NCI-H2107 treated with DMSO at 0.1 percent for 48 hours (cell line): Measurements from ENCODE around the gene PPP1R9A.

ENCODE experiments used
- DNase-seq: peaks from one replicate; lab custom pipeline; 2025; ENCODE audit not compliant: unreplicated experiment; lab: John Stamatoyannopoulos, UW

Gene PPP1R9A

DNA sequence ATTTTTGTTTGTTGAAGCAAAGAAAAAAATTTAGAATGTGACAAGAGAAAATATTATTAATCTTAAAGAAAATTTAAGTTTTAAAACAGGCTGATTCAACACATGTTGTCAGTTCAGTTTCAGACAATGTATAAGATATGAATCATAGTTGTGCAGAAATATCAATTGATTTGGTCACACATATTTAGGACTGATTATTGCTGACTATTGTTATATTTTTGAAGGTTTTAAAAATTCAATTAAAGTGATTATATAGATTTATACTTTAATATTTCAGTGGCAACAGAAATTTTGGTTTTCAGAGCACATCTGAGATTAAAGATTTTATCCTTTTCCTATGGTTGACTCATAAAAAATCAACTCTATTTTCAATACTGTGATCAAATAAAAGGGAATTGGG is 284.4 kb downstream of the PPP1R9A start:
- DNase-seq = no peak

DNA sequence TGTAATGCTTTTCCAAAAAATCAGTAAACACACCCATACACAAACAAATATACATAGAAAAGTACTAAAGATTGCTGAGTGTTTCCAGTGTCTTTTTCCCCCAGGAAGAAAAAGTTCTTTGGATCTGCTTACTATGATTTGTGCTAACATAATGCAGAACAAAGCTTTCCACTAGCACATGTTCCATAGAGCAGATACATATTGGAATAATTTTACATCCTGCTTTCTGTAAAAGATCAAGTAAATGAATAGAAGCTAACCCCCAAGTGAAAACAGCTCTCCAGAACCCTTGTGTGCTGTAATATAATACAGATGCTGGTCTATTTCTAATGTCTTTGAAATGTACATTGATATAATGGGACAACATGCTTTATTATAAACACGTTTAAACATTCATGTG is 291.5 kb downstream of the PPP1R9A start:
- no peak for DNase-seq

DNA sequence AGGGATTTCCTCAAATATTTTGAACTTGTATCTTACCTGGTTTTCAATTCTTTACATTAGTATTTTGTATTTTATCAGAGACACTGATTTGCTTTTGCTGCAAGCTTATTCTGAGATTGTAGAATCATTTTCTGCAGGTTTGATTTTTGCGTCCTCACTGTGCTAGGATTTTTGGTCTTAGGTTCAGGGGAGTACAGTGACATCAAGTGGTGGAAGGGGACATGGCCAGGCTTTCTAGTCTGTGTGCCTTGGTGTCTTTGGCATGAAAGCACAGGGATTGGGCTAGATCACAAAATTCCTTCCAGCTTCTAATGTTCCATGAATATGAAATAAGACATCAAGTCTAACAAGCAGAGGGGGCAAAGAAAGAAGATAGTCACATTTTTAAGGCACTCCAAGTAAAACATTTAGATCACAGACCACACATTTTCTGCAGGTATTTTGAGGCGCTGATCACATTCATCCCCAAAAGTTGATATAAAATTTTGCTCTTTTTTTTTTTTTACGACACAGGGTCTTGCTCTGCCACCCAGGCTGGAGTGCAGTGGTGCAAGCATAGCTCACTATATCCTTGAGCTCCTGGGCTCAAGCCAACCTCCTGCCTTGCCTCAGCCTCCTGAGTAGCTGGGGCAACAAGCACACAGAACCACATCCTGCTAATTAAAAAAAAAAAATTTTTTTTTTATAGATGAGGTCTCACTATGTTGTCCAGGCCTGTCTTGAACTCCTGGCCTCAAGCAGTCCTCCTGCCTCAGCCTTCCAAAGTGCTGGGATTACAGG is 292.6 kb downstream of the PPP1R9A start:
- peak; percentile 86 for DNase-seq

DNA sequence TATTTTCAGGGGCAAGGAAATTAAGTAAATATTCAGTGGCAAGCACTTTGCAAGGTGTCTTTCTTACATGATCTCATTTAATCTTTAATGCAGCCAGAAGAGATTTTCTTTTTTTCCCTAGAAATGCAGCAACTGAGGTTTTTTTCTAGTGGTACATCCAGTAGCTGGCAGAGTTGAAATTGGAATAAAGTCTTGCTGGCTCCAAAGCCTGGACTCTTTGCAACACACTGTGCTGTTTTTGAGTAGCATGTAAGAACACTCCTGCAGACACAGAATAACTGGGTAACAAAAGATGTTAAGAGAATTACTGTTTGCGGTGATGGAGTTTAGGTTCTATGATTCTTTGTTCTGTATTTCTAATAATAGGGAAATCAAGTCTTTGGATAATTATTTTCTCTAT is 293.3 kb downstream of the PPP1R9A start:
- DNase-seq = no peak

DNA sequence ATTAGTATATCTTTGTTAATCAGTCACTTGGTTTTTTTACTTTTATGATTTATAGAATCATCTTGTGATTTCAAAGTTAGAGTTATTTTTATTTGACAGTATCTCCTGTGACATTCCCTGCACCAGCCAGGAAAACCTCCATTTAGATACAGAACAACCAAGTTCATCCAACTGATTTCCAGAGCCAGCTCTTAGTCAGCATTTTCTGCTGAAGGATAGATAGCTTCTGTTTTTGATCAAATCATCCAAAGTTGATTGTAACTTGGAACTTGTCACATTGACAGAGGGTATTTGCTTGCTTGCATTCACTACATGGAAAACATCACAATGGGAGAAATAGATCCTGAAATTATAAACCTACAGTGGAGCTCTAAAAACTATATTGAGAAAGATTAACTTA is 294.3 kb downstream of the PPP1R9A start:
- no peak for DNase-seq

DNA sequence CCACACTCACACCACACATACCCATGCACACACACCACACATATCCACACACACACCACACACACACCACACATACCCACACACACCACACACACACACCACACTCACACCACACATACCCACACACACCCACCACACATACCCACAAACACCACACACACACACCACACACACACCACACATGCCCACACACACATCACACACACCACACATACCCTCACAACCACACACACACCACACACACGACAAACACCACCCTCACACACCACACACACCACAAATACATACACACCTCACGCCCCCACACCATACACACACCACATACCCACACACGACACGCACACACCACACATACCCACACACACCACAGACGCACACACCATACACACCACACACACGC is 297.2 kb downstream of the PPP1R9A start:
- no peak for DNase-seq

DNA sequence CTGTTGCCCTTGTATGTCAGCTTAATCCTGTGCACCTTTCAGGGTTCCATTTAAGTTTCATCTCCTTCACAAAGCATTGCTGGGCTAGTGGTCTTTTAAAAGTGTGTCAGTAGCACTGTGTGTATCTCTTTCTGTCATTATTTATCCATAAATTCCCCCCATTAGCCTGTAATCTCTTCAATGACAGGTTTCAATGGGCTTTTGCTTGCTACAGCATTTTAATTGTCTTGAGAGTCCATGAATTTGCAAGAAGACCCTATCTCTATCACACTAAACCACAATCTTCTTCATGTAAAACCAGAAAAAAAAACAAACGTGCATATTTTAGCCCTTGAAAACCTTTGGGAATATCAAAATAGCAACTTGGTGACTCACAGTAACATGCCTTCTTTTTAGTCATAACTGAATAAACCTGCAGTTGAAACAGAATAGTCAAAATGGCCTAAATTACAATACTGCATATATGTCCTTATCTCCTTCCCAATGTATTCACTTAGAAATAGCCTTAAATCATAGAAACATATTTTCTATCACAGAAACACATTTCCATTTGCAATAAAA is 298.4 kb downstream of the PPP1R9A start:
- DNase-seq = no peak

DNA sequence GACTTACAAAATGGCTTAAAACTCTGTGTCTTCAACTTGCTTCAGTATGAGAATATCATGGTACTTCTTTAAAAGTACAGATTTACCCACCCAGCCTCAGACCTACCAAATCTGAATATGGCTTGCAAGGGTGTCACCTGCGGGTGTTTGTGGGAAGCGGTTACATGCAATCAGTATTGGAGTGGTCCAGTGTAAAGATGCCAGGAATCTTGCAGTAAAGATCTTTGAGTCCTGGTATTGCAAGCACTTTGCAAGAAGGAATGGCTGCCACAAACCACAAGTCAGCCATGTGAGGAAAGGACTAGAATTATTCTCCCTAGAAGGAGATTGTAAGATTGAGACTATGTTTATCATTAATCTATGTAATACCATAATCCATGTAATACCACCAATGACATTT is 301.9 kb downstream of the PPP1R9A start:
- DNase-seq = no peak

DNA sequence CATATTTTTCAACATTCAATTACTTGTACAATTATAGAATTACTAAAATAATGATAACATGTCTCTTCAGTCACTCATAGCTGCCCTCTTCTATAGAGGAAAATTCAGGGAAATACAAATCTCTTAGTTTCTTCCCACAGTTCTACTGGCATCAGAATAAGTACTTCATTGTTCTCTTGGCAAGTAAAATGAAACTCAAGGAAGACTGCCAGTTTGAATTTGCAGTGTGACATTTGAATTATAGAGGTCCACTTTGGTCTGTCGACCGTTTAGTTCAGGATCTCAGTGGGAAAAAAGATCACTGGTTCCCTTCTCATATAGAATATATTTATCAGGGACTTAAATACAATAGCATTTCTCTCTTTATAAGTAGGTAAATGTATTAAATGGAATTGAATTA is 302.4 kb downstream of the PPP1R9A start:
- no peak for DNase-seq

DNA sequence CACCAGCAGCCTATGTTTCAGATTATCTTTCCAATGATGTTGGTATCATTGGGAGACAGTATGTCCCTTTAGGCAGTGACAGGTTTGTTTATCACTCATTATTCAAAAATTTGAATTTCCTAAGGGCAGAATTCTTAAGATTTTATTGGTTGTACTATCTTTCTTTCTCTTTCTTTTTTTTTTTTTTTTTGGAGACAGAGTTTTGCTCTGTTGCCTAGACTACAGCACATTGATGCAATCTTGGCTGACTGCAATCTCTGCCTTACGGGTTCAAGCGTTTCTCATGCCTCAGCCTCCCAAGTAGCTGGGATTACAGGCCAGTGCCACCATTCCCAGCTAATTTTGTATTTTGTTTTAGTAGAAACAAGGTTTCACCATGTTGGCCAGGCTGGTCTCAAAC is 305.8 kb downstream of the PPP1R9A start:
- DNase-seq = no peak

DNA sequence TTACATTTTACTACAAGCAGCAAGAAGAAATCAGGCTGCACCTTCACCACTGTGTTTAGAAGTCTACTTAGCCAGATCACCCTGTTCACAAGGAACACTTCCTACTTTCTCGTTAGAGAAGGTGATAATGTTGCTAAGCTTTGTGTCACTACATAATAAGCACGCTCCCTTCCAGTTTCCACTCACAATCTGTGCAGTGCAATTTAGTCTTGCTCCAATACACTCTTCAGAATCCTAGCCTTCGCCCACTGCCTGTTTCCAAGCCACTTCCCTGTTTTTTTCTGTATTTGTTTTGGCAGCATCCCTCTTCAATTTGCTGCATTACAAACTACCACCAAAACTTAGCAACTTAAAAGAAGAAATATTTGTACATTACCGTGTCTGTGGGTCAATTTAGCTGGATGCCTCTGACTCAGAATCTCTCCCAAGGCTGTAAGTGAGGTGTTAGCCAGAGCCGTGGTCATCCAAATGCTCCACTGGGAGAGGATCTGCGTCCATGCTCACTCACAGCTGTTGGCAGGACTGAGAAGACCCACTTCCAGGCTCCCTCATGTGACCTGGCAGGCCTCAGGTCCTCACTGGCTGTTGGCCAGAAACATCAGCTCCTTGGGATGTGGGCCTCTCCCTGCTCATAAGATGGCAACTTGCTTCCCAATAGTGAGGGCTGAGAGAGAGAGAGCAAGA is 306.6 kb downstream of the PPP1R9A start:
- no peak for DNase-seq

DNA sequence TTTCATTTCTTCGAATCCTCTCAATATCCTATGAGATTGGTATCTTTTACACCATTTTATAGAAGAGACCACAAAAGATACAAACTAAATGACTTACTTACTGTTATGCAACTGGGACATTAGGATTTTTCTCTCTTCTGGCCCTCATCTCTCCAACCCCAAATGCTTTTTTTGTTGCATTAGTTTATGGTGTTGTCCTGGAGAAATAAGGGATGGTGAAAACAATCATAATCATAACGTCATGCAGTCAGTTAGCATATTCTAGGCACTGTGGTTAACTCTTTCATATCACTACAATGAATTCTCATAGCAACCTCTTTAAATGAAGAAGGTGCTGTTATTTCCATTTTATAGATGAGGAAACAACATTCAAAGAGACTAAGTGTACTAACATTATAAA is 312.3 kb downstream of the PPP1R9A start:
- no peak for DNase-seq

DNA sequence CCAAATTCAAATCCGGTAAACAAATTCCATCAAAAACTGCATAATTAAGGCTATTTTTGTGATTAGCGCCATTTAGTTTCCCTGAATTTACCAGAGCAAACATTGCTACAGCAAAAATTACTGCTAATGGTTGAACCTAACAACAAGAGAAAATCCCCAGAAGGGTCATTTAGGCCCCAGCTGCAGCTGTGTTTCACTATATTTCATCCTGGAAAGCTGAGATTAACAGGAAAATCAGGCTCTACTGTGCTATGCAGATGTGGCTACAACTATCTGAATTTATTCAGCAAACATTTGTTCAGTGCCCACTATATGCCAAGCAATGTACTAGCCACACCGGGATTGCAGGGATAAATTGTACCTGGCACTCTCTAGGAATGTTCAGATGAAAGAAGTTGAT is 312.9 kb downstream of the PPP1R9A start:
- DNase-seq = no peak

DNA sequence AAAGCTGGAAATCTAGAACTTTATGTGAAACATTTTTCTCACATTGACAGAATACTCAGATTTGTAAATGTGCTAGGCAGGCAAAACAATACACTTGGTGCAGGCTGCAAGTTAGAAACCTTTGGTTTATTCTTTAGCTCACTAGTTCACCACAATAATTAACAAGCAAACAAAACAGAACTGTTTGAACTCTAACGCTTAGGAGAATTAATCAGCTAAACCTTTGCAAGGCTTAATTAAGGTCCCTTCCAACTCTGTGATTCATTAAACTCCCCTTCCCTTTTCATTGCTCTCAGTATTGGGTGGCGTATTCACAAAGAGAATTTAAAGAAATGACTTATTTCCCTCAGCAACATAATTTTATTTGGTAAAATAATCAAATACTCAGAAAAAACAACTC is 317.9 kb downstream of the PPP1R9A start:
- DNase-seq = no peak

DNA sequence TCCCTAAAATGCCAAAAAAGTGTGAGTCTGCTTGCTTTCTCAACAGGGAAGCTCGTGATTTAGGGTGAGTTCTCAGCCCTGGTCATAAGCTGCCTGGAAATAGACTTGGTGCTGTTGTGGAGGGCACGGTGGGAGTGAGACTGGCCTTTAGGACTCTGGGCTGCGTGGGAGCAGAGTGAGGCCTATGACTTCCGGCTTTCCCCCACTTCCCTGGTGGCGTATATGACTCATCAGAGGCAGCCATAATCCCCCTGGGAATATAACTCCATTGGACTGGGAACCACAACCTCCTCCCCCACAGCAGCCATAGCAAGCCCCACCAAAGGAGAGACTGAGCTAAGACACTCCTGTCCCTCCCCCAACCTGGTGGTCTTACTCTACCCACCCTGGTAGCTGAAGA is 321.9 kb downstream of the PPP1R9A start:
- no peak for DNase-seq

DNA sequence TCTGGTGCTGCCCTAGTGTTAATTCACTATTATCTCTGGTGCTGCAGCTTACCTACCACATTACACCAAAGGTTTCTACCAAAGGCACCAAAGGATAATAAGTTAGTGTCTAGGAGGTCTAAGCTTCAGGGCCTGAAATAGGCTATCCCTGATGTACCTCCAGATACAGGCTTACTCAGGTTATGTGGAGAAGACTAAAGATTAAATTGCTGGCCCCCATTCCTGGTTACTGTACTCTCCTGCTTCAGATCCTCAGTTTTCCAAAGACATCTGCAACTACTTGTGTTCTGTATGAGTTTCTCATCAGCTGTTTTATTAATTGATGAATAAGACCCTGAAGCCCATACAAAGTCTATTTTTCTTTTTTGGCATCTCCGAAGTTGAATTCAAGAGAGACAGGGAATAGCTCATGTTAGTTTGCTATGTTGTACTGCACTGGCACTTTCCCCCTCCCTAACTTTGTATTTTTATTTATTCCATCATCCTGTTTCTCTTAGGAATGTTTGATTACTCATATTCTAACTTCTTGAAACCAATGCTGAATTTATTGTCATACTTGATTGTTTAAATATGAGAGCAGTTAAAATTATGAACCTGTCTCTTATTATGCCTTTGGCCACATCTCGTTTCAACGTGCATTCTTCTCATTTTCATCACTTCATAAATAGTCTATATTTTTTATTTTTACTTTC is 331.0 kb downstream of the PPP1R9A start:
- DNase-seq = no peak

DNA sequence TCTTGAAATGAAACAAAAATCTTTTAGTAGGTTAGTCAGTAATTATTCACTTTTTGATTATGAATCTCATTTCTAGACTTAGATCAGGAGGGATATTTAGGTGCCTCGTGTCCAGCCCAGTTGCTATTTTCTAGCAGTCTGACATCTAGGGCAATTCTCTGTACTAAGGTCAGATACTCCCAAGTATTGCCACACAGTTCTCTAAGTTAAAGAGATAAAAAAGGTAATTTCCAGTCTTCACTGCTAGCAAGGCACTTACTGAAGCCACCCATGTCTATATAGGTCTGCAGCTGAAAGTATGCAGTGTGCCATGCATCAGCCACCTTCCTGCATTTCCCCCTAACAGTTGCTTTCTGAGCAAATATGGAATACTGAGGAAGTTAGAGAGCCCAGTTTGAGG is 333.5 kb downstream of the PPP1R9A start:
- DNase-seq = no peak

DNA sequence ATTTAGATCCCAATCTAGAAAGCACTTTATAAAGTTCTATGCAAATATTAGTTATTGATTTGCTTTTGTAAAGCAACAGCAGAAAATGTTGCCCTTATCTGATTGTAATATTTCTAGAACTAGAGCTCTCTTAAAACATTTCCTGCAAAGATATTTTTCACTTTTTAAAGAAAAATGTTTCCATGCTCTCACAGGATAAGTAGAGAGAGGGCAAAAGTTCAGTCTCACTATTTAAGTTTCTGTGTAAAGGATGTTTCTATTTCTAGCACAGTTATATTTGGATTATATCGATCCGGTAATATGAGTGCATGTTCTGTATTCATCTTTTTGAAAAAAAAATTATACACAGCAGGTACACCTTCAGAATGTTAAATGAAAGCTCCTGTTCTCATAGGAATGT is 334.9 kb downstream of the PPP1R9A start:
- no peak for DNase-seq

DNA sequence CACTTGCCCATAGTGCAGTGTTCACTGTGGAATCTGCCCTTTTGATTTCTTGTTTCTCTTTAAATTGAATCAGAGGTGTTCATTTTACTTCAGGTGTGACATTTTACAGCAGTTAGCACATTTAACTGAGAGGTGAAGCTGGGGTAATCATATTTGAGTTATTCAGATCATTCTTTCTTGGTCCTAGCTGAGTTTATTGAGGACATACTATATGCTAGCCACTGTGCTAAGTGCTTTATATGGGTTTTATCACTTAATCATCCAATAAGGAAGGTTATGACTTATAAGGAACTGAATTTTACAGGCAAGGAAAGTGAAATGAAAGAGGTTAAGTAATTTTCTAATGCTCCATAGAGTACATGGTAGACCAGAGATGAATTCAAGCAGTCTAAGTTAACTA is 337.2 kb downstream of the PPP1R9A start:
- no peak for DNase-seq

DNA sequence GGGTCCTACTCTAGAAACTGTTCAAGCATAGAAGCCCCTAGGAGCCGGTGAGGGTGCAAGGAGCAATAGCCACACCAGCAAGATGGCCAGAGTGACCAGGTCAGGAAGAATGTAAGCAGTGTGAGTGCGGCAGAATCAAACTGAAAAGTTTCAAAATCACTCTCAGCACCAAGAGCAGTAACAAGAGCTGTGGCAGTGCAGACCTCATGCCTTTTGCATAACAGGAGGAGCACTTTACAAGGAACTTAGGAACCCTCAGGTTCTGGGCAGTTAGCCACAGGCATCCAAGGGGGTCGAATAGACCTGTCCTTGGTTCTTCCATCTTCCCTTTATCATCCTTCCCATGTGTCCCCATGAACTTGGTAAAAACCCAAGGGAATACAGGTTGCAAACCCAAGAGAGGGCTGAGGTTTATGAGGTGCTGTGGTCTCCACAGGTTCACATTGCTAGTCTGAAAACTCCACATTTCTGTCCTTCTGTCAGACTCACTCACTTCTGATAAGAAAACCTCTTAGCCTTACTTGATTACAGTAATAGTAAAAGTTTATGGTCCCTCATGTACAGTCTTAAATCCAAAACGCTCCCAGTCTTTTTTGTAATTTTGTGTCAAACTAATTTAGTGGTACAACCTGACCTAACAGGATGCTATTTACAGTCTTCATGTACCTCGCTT is 338.6 kb downstream of the PPP1R9A start:
- no peak for DNase-seq

DNA sequence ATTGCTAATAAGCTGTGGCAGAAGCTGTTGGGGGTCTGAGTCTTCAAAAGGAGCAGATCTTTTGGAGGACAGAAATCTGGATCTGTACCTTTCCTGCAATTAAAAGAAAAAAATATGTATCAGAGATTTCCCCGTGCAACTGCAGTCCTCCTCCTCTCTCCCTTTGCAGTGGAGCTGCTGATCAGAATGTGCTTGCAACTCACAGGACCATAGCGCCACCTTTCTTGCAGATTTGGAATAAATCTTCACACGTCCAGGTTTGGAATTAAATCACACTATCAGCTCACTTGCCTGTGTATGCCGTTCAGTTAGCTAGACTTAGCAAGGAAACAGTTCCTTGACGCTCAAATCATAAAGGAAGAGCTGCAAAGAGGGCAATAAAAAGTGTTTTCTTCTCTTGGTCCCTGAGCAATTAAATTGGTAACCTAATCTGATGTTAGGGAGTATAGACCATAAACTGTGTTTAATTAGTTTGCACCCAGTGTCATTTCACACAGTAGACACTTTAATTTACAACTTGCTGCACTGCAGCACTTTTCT is 339.5 kb downstream of the PPP1R9A start:
- peak; percentile 93 for DNase-seq
